Trophoblast cell (in vitro differentiated cells and primary cell): ENCODE results near the gene PAMR1.
A peak's percentile ranks its signal among the peaks of the same experiment; 100 is the strongest.

ENCODE experiments used
- DNase-seq, 2 donors: peaks; one replicate each; pipeline ENCODE4 v3.0.0-alpha.2; 2016
- H2AFZ ChIP-seq: 2 replicates; pipeline ENCODE4 v1.6.1; 2013; ENCODE audit warnings: low read length, moderate library complexity, mild to moderate bottlenecking; ENCODE audit not compliant: insufficient read depth, poor library complexity
- H2AK5ac ChIP-seq: 2 replicates; pipeline ENCODE4 v1.6.1; 2013; ENCODE audit warnings: mild to moderate bottlenecking, low read length
- H2BK120ac ChIP-seq: 2 replicates; pipeline ENCODE4 v1.6.1; 2013; ENCODE audit warnings: low read length, mild to moderate bottlenecking, moderate library complexity; ENCODE audit not compliant: insufficient read depth, poor library complexity
- H2BK12ac ChIP-seq: 2 replicates; pipeline ENCODE4 v1.6.1; 2013; ENCODE audit warnings: mild to moderate bottlenecking, low read length, moderate library complexity
- H2BK5ac ChIP-seq: 2 replicates; pipeline ENCODE4 v1.6.1; 2013; ENCODE audit warnings: low read length, low read depth, moderate library complexity, mild to moderate bottlenecking; ENCODE audit not compliant: poor library complexity
- H3K14ac ChIP-seq: 2 replicates; pipeline ENCODE4 v1.6.1; 2013; ENCODE audit warnings: mild to moderate bottlenecking, low read length
- H3K18ac ChIP-seq: 2 replicates; pipeline ENCODE4 v1.6.1; 2013; ENCODE audit warnings: mild to moderate bottlenecking, low read length
- H3K23ac ChIP-seq: 2 replicates; pipeline ENCODE4 v1.6.1; 2013; ENCODE audit warnings: low read length
- H3K27ac ChIP-seq: 2 replicates; pipeline ENCODE4 v1.5.1; 2013; ENCODE audit warnings: low read depth, mild to moderate bottlenecking, inconsistent platforms, low read length, moderate library complexity
- H3K27me3 ChIP-seq: 2 replicates; pipeline ENCODE4 v1.6.1; 2013; ENCODE audit warnings: inconsistent platforms, mild to moderate bottlenecking, low read length, moderate library complexity; ENCODE audit not compliant: insufficient read depth
- H3K36me3 ChIP-seq, 2 experiments: 1 replicate in 1 of 2; 2 replicates in 1 of 2; pipeline ENCODE4 v1.6.1; 2013; ENCODE audit warnings: low read length in 2 of 2, mild to moderate bottlenecking in 2 of 2, moderate library complexity in 1 of 2; ENCODE audit not compliant: insufficient read depth in 2 of 2, control insufficient read depth in 1 of 2
- H3K4ac ChIP-seq: 2 replicates; pipeline ENCODE4 v1.6.1; 2013; ENCODE audit warnings: low read depth, mild to moderate bottlenecking, low read length, moderate library complexity
- H3K4me1 ChIP-seq, 2 experiments: 1 replicate in 1 of 2; 2 replicates in 1 of 2; pipeline ENCODE4 v1.6.1; 2013; ENCODE audit warnings: low read length in 2 of 2, mild to moderate bottlenecking in 2 of 2, moderate library complexity in 1 of 2; ENCODE audit not compliant: insufficient read depth in 2 of 2, control insufficient read depth in 1 of 2
- H3K4me2 ChIP-seq: 2 replicates; pipeline ENCODE4 v1.6.1; 2013; ENCODE audit warnings: inconsistent platforms, mild to moderate bottlenecking, low read length, moderate library complexity
- H3K4me3 ChIP-seq: 2 replicates; pipeline ENCODE4 v1.5.1; 2013; ENCODE audit warnings: mild to moderate bottlenecking, low read depth, low read length, inconsistent platforms
- H3K79me1 ChIP-seq: one replicate; pipeline ENCODE4 v1.6.1; 2013; ENCODE audit warnings: low read length
- H3K79me2 ChIP-seq: 2 replicates; pipeline ENCODE4 v1.6.1; 2013; ENCODE audit warnings: low read length, mild to moderate bottlenecking; ENCODE audit not compliant: control insufficient read depth, insufficient read depth, poor library complexity
- H3K9ac ChIP-seq: 2 replicates; pipeline ENCODE4 v1.6.1; 2013; ENCODE audit warnings: mild to moderate bottlenecking, low read length
- H3K9me3 ChIP-seq: 2 replicates; pipeline ENCODE4 v1.6.1; 2013; ENCODE audit warnings: low read depth, mild to moderate bottlenecking, control low read depth, inconsistent platforms, low read length; ENCODE audit not compliant: insufficient read depth
- H4K12ac ChIP-seq: 2 replicates; pipeline ENCODE4 v1.6.1; 2013; ENCODE audit warnings: low read depth, mild to moderate bottlenecking, low read length, moderate library complexity
- H4K8ac ChIP-seq: 2 replicates; pipeline ENCODE4 v1.6.1; 2013; ENCODE audit warnings: low read depth, mild to moderate bottlenecking, low read length, moderate library complexity
- H4K91ac ChIP-seq: one replicate; pipeline ENCODE4 v1.6.1; 2013; ENCODE audit warnings: low read depth, mild to moderate bottlenecking, low read length, moderate library complexity
- WGBS: extraction: QIAGEN DNeasy Blood & Tissue Kit; methylation state at CpG from one replicate; pipeline ENCODE4 v1.1.7; 2013; ENCODE audit warnings: missing lambda C conversion rate; ENCODE audit not compliant: insufficient read length, insufficient coverage; ENCODE audit errors: extremely low coverage; 5-methylcytosine and 5-hydroxymethylcytosine counted together

The PAMR1 gene

DNA sequence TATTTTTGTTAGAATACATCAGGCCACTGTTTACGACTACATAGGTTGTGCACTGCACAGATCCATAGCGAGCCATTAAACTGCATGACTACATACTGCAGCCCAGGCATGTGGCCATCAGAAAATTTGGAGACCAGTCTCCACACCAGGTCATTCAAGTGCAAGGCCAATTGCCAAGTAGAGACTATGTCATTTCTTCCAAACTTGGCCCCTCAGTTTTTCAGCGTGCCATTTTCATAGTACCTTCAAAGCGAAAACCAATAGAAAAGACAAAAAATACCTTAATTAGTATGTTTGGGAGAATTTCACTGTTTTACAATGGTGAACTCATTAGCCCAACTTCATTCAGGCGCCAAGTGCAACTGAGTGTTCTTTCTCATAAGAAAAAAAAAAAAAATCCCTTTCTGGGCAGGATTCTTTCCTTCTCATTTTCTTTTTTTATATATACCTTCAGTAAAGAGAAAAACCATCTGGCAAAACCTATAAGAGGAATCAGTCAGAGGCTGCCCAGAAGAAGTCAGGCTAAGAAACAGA, 30.4 kb downstream of the PAMR1 start:
- H3K18ac ChIP-seq, result no peak overlapping the region
- no peak overlapping the region for H4K8ac ChIP-seq
- H4K12ac ChIP-seq, result no peak overlapping the region
- H3K4me2 ChIP-seq, result no peak overlapping the region
- H2BK12ac ChIP-seq, result no peak overlapping the region
- H3K14ac ChIP-seq, result no peak overlapping the region
- peaks cover 0 to 8% of the 10 kb centered on the region in 2 experiments for H3K4me1 ChIP-seq
- no peaks in the 10 kb centered on the region for H3K36me3 ChIP-seq
- H2AFZ ChIP-seq, result no peak overlapping the region
- H3K27me3 ChIP-seq, result no peaks in the 10 kb centered on the region
- no CpG with 5 or more reads among the region's 5 CpGs for WGBS
- no peak overlapping the region for H4K91ac ChIP-seq
- H3K23ac ChIP-seq, result no peak overlapping the region
- H3K9me3 ChIP-seq, result no peaks in the 10 kb centered on the region
- no peaks in the 10 kb centered on the region for H3K79me1 ChIP-seq
- DNase-seq, result no peak
- H2AK5ac ChIP-seq, result no peak overlapping the region
- H2BK120ac ChIP-seq, result no peak overlapping the region
- H2BK5ac ChIP-seq, result no peak overlapping the region
- H3K4ac ChIP-seq, result no peak overlapping the region
- H3K27ac ChIP-seq, result no peak overlapping the region
- H3K79me2 ChIP-seq, result no peaks in the 10 kb centered on the region
- no peak overlapping the region for H3K4me3 ChIP-seq
- H3K9ac ChIP-seq, result no peak overlapping the region

DNA sequence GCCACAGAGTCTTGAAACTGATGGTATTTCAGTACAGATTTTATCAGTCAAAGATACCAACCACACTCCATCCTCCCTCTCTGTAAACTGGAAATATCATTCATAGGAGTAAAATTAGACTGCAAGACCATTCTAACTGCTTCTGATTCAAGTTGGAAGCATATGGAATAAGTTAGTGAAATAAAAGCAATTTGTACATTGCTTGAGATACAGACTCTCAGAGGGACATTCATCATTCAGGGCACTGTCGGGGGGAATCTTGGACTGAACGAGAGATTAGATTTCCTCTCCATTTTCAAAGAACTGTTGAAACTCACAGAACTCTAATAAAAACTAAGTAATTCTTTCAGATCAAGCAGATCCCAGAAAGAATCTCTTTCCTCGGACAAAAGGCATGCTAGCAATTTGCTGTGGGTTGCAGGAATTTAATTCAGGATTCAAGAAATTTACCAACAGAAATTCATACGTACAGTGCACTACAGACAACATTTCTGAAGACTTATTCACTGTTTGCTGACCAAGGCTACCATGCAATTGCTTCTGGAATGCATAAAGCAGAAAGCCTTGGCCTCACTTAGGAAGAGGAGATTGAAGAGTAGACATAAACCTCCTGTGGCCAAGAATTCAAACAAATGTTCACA, 34.1 kb downstream of the PAMR1 start:
- Histone ChIP-seq H3K23ac (no peak overlapping the region), H2BK120ac (no peak overlapping the region), H4K91ac (no peak overlapping the region), H2BK5ac (no peak overlapping the region), H3K36me3 (no peaks in the 10 kb centered on the region), H2BK12ac (no peak overlapping the region), H3K79me2 (no peaks in the 10 kb centered on the region), H3K79me1 (no peaks in the 10 kb centered on the region), H3K14ac (no peak overlapping the region), H3K4me1 (peaks cover 0 to 8% of the 10 kb centered on the region in 2 experiments), H3K4ac (no peak overlapping the region), H3K4me2 (peak overlapping the region; percentile 10), H4K8ac (no peak overlapping the region), H3K4me3 (no peak overlapping the region), H3K9me3 (peaks cover 2% of the 10 kb centered on the region), H3K9ac (no peak overlapping the region), H2AK5ac (no peak overlapping the region), H2AFZ (no peak overlapping the region), H3K18ac (no peak overlapping the region), H3K27ac (no peak overlapping the region), H3K27me3 (no peaks in the 10 kb centered on the region), H4K12ac (no peak overlapping the region)
- DNase-seq, result peak; percentile 20 to 75
- WGBS, result no CpG with 5 or more reads among the region's 4 CpGs

DNA sequence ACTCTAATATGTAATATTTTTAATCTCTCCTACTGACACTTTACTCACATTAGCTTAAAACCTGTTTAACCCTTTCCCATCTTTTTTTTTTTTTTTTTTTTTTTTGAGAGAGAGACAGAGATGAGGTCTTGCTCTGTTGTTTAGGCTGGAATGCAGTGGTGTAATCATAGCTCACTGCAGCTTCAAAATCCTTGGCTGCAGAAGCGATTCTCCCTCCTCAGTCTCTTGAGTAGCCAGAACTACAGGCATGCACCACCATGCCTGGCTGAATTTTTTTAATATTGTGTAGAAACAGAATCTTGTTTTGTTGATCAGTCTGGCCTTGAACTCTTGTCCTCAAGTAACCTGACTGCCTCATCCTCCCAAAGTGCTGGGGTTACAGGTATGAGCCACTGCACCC, 37.3 kb downstream of the PAMR1 start:
- no peak overlapping the region for H2BK12ac ChIP-seq
- H3K4me1 ChIP-seq, result peaks cover 0 to 5% of the 10 kb centered on the region in 2 experiments
- H3K27me3 ChIP-seq, result no peaks in the 10 kb centered on the region
- no peak overlapping the region for H2BK120ac ChIP-seq
- H3K9me3 ChIP-seq, result peaks cover 2% of the 10 kb centered on the region
- no peak overlapping the region for H3K23ac ChIP-seq
- H3K79me1 ChIP-seq, result no peaks in the 10 kb centered on the region
- no CpG with 5 or more reads among the region's 1 CpG for WGBS
- H3K9ac ChIP-seq, result no peak overlapping the region
- no peak overlapping the region for H3K4ac ChIP-seq
- no peak for DNase-seq
- H3K4me2 ChIP-seq, result no peak overlapping the region
- H3K36me3 ChIP-seq, result no peaks in the 10 kb centered on the region
- no peak overlapping the region for H4K12ac ChIP-seq
- H3K79me2 ChIP-seq, result no peaks in the 10 kb centered on the region
- no peak overlapping the region for H4K8ac ChIP-seq
- no peak overlapping the region for H2BK5ac ChIP-seq
- H3K27ac ChIP-seq, result no peak overlapping the region
- no peak overlapping the region for H3K4me3 ChIP-seq
- no peak overlapping the region for H2AFZ ChIP-seq
- H2AK5ac ChIP-seq, result no peak overlapping the region
- no peak overlapping the region for H3K18ac ChIP-seq
- no peak overlapping the region for H3K14ac ChIP-seq
- H4K91ac ChIP-seq, result no peak overlapping the region

DNA sequence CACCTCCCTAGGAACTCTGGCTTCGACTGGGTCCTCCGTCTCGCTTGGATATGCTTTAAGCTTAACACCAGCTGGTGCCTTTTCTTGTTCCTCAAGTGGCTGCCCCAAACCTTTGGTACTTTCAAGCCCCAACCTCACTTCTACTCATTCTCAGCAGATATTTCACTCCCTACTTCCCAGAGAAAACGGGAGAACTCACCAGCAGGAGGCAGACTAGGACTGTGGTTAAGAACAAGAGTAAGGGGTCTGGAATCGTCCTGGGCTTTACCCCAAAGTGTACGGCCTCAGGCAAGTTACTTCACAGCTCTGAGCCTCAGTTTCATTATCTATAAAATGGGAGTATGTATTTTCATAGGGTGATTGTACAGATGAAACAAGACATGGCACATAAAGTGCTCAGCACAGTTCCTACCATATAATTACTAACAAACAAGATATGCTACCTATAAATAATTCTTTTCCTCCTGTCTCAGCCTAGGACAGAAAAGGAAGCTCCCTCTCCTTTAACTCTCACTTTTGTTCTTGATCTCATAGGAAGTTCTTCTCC, 37.8 kb downstream of the PAMR1 start:
- Histone ChIP-seq H4K8ac (no peak overlapping the region), H3K79me1 (no peaks in the 10 kb centered on the region), H4K91ac (no peak overlapping the region)

More for the DNA sequence above, 37.8 kb downstream of the PAMR1 start:
- DNase-seq, result peak in 1 of 2 donors; percentile 22
- Histone ChIP-seq H3K27ac (no peak overlapping the region), H3K14ac (no peak overlapping the region), H2AK5ac (no peak overlapping the region), H3K4me1 (peaks cover 0 to 5% of the 10 kb centered on the region in 2 experiments), H3K79me2 (no peaks in the 10 kb centered on the region), H3K9ac (no peak overlapping the region), H3K9me3 (peaks cover 2% of the 10 kb centered on the region), H4K12ac (no peak overlapping the region), H2AFZ (no peak overlapping the region), H3K23ac (no peak overlapping the region), H3K18ac (no peak overlapping the region), H3K4ac (no peak overlapping the region), H3K4me3 (no peak overlapping the region), H2BK120ac (no peak overlapping the region), H3K4me2 (no peak overlapping the region), H2BK12ac (no peak overlapping the region), H2BK5ac (no peak overlapping the region), H3K36me3 (no peaks in the 10 kb centered on the region), H3K27me3 (no peaks in the 10 kb centered on the region)
- WGBS, result no CpG with 5 or more reads among the region's 6 CpGs
